HFFc6 (cell line): ENCODE measurements around the gene MFSD12. TPM values are rescaled to one million over a fixed set of nuclear protein-coding genes. Genes with fewer than 3 reads are reported as not detected.

Experiments used
- DNase-seq: peaks from one replicate; pipeline ENCODE4 v3.0.0-alpha.2; 2018
- H3K27ac Mint-ChIP-seq: 2 replicates; pipeline ENCODE4 v1.8.0; 2020; ENCODE audit warnings: mild to moderate bottlenecking, mixed read lengths
- H3K27me3 Mint-ChIP-seq: 2 replicates; pipeline ENCODE4 v1.8.0; 2021; ENCODE audit warnings: mild to moderate bottlenecking, moderate library complexity, mixed read lengths; ENCODE audit not compliant: insufficient read depth
- H3K36me3 Mint-ChIP-seq: 2 replicates; pipeline ENCODE4 v1.8.0; 2021; ENCODE audit warnings: low read depth, mixed read lengths
- H3K4me1 Mint-ChIP-seq: 2 replicates; pipeline ENCODE4 v1.8.0; 2020; ENCODE audit warnings: low read depth, mixed read lengths
- H3K4me3 Mint-ChIP-seq: 2 replicates; pipeline ENCODE4 v1.8.0; 2020; ENCODE audit warnings: mild to moderate bottlenecking, moderate library complexity, mixed read lengths
- H3K9me3 Mint-ChIP-seq: 2 replicates; pipeline ENCODE4 v1.8.0; 2020; ENCODE audit warnings: mild to moderate bottlenecking, mixed read lengths
- CTCF ChIP-seq: fragments of 200-600 bp; sonication (generic); IDR thresholded peaks from 2 replicates; pipeline ENCODE4 v1.5.0; 2021; ENCODE audit warnings: antibody characterized with exemption, mild to moderate bottlenecking
- total RNA-seq, 6 experiments: library from RNA; stranded (reverse); fragmentation: NEBNext Ultra II Directional; extraction: Animal tissue kit (Norgen Biotek cat#: 25700); gene quantifications; 2 replicates in 1 of 6; 3 replicates in 5 of 6; pipeline ENCODE4 v1.2.3, GENCODE V29; 2021

The MFSD12 gene
- total RNA-seq, 6 experiments from 2014 or later, result 75.1 to 101 (median 79.6) TPM

DNA sequence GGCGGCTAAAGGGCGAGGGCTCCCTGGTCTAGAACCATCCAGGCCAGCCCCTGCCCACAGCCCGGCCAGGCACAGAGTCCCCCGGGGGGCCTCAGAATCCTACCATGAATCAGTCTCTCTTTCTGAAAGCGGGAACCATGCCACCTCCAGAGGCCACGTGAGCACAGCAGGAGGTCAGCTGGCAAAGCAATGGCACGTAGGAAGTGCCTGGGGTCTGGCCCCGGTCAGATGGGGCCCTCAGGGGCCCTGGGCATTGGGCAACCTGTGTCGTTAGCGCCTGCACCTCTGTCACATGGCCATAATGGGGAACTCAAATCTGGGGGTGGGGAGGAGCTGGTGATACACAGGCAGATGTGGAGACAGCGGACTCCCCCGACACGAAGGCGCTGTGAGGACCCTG lies 8.8 kb downstream of the MFSD12 start:
- Mint-ChIP-seq H3K4me3 (no peak overlapping the region), H3K9me3 (no peaks in the 10 kb centered on the region), H3K36me3 (peaks cover 4% of the 10 kb centered on the region; the same call in 1 of the 2 replicates), H3K27ac (no peak overlapping the region), H3K4me1 (no peaks in the 10 kb centered on the region), H3K27me3 (peaks cover 10% of the 10 kb centered on the region; the same call in 1 of the 2 replicates)
- DNase-seq, result no peak
- TF ChIP-seq CTCF, result no peak

GRCh38 chr19:3547767-3548282 lies 9.6 kb downstream of the MFSD12 start:
- Mint-ChIP-seq H3K4me1 (no peaks in the 10 kb centered on the region), H3K36me3 (peaks cover 4% of the 10 kb centered on the region; the same call in 1 of the 2 replicates), H3K4me3 (no peak overlapping the region), H3K9me3 (no peaks in the 10 kb centered on the region), H3K27me3 (peaks cover 10% of the 10 kb centered on the region; the same call in 1 of the 2 replicates), H3K27ac (no peak overlapping the region)
- peak; percentile 66 for TF ChIP-seq CTCF
- no peak for DNase-seq

DNA sequence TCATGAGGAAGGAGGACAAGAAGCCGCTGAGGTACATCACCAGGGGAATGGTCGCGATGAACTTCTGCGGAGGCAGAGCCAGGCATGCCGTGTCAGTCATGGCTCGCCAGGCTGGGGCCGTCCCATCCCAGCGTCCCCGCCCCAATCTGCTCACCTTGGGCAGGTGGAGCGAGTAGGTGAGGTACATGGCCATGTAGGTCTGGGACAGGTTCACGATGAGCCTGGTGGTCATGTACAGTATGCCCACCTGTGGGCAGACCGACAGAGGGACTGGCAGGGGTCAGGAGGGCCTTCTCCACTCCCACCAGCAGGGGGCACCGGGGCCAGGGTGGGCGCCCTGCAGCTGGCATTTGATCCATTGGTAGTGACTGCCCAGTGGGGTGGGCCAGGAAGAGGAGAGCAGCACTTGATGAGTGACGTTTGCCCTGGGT lies 10.1 kb downstream of the MFSD12 start:
- Mint-ChIP-seq H3K27ac (no peak overlapping the region), H3K9me3 (no peaks in the 10 kb centered on the region), H3K4me1 (no peaks in the 10 kb centered on the region), H3K36me3 (peaks cover 4% of the 10 kb centered on the region; the same call in 1 of the 2 replicates), H3K27me3 (peaks cover 10% of the 10 kb centered on the region), H3K4me3 (no peak overlapping the region)
- no peak for DNase-seq
- peak; percentile 92 for TF ChIP-seq CTCF

DNA sequence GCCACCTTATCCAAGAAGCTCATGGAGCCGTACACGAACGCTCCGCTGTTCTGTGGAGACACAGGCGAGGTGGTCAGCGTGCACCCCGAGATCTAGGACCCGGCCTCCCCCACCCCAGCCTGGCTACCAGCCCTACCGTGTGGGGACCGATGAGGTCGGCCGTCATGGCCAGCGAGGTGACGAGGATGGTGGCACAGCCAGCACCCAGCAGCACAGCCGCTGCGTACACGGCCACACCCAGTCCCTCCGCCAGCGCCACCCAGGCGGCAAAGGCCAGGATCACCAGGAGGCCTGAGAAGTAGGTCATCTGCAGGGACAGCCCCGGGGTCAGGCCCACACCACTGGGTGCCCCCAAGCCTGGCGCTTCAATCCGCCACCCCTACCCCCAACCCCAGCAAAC lies 11.3 kb downstream of the MFSD12 start:
- Mint-ChIP-seq H3K4me1 (no peaks in the 10 kb centered on the region), H3K36me3 (peaks cover 4% of the 10 kb centered on the region; the same call in 1 of the 2 replicates), H3K27me3 (peaks cover 9% of the 10 kb centered on the region), H3K4me3 (no peak overlapping the region), H3K27ac (peak overlapping the region; percentile 38; the same call in 1 of the 2 replicates), H3K9me3 (no peaks in the 10 kb centered on the region)
- DNase-seq, result no peak
- no peak for TF ChIP-seq CTCF

GRCh38 chr19:3545669-3546034 lies 11.7 kb downstream of the MFSD12 start:
- H3K36me3 Mint-ChIP-seq, result peaks cover 4% of the 10 kb centered on the region; the same call in 1 of the 2 replicates
- no peaks in the 10 kb centered on the region for H3K4me1 Mint-ChIP-seq
- H3K4me3 Mint-ChIP-seq, result no peak overlapping the region
- H3K27me3 Mint-ChIP-seq, result peaks cover 5% of the 10 kb centered on the region
- no peaks in the 10 kb centered on the region for H3K9me3 Mint-ChIP-seq
- DNase-seq, result no peak
- H3K27ac Mint-ChIP-seq, result peak overlapping the region; percentile 38; the same call in 1 of the 2 replicates
- TF ChIP-seq CTCF, result no peak
